Measurements from ENCODE around the gene KRT77. TPM values are rescaled to one million over a fixed set of nuclear protein-coding genes. Genes with fewer than 3 reads are reported as not detected.
"Not testable (repeated sequence)": the region's sequence is repeated elsewhere in the genome, so short reads cannot be mapped to it uniquely, and the experiment has no call there.

The KRT77 gene
- polyA plus RNA-seq, 2 donors, result 0.06 TPM; not detected in 1

- H3K4me3 ChIP-seq (ENCODE audit: low read depth in 1 of 2, low read length in 2 of 2), result peak overlapping the region in 1 of 2 donors; percentile 24
- H3K9me3 ChIP-seq (ENCODE audit: control insufficient read depth in 2 of 2, insufficient read depth in 1 of 2, low read depth in 1 of 2, low read length in 1 of 2), result peaks cover 0 to 4% of the 10 kb centered on the region in 2 donors
- H3K27me3 ChIP-seq (ENCODE audit: control insufficient read depth in 1 of 2, insufficient read depth in 2 of 2, low read length in 2 of 2), result peaks cover 0 to 6% of the 10 kb centered on the region in 2 donors
- no peaks in the 10 kb centered on the region for H3K36me3 ChIP-seq (ENCODE audit: control insufficient read depth in 2 of 2, insufficient read depth in 2 of 2, low read length in 1 of 2)
- no peak overlapping the region for H3K27ac ChIP-seq (ENCODE audit: low read depth in 2 of 2, low read length in 1 of 2)
- peaks cover 4% of the 10 kb centered on the region in 2 donors for H3K4me1 ChIP-seq (ENCODE audit: control insufficient read depth in 2 of 2, insufficient read depth in 2 of 2, low read length in 1 of 2)
- 6 to 7% methylated on average over 62 to 72 of the region's 72 CpGs for WGBS, 2 donors
Measured at GRCh38 chr12:52713960-52714886, 10.9 kb upstream of the KRT77 start.

DNA sequence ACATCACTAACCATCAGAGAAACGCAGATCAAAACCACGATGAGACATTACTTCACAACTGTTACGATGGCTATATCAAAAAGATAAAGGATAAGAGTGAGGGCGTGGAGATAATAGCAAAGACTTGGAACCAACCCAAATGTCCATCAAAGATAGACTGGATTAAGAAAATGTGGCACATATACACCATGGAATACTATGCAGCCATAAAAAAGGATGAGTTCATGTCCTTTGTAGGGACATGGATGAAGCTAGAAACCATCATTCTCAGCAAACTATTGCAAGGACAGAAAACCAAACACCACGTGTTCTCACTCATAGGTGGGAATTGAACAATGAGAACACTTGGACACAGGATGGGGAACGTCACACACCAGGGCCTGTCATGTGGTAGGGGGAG is 8.8 kb upstream of the KRT77 start:
- not testable (repeated sequence) for H3K27me3 ChIP-seq (ENCODE audit: control insufficient read depth in 1 of 2, insufficient read depth in 2 of 2, low read length in 2 of 2); H3K4me1 ChIP-seq (ENCODE audit: control insufficient read depth in 2 of 2, insufficient read depth in 2 of 2, low read length in 1 of 2)

GRCh38 chr12:52710730-52711129 is 7.4 kb upstream of the KRT77 start:
- H3K36me3 ChIP-seq (ENCODE audit: control insufficient read depth in 2 of 2, insufficient read depth in 2 of 2, low read length in 1 of 2), result no peaks in the 10 kb centered on the region
- H3K4me3 ChIP-seq (ENCODE audit: low read depth in 1 of 2, low read length in 2 of 2), result no peak overlapping the region
- WGBS, 2 donors, result 95 to 96% methylated on average over 1 of the region's 1 CpG
- H3K4me1 ChIP-seq (ENCODE audit: control insufficient read depth in 2 of 2, insufficient read depth in 2 of 2, low read length in 1 of 2), result peaks cover 4% of the 10 kb centered on the region in 2 donors
- peaks cover 0 to 6% of the 10 kb centered on the region in 2 donors for H3K27me3 ChIP-seq (ENCODE audit: control insufficient read depth in 1 of 2, insufficient read depth in 2 of 2, low read length in 2 of 2)
- no peak overlapping the region for H3K27ac ChIP-seq (ENCODE audit: low read depth in 2 of 2, low read length in 1 of 2)
- peaks cover 0 to 4% of the 10 kb centered on the region in 2 donors for H3K9me3 ChIP-seq (ENCODE audit: control insufficient read depth in 2 of 2, insufficient read depth in 1 of 2, low read depth in 1 of 2, low read length in 1 of 2)

More for the DNA sequence above, 8.8 kb upstream of the KRT77 start:
- 75 to 89% methylated on average over 6 of the region's 6 CpGs for WGBS, 2 donors
- not testable (repeated sequence) for H3K27ac ChIP-seq (ENCODE audit: low read depth in 2 of 2, low read length in 1 of 2); H3K36me3 ChIP-seq (ENCODE audit: control insufficient read depth in 2 of 2, insufficient read depth in 2 of 2, low read length in 1 of 2); H3K4me3 ChIP-seq (ENCODE audit: low read depth in 1 of 2, low read length in 2 of 2); H3K9me3 ChIP-seq (ENCODE audit: control insufficient read depth in 2 of 2, insufficient read depth in 1 of 2, low read depth in 1 of 2, low read length in 1 of 2)

GRCh38 chr12:52708010-52708409 is 4.7 kb upstream of the KRT77 start:
- H3K4me1 ChIP-seq (ENCODE audit: control insufficient read depth in 2 of 2, insufficient read depth in 2 of 2, low read length in 1 of 2), result no peaks in the 10 kb centered on the region
- H3K9me3 ChIP-seq (ENCODE audit: control insufficient read depth in 2 of 2, insufficient read depth in 1 of 2, low read depth in 1 of 2, low read length in 1 of 2), result no peaks in the 10 kb centered on the region
- H3K4me3 ChIP-seq (ENCODE audit: low read depth in 1 of 2, low read length in 2 of 2), result no peak overlapping the region
- H3K27ac ChIP-seq (ENCODE audit: low read depth in 2 of 2, low read length in 1 of 2), result no peak overlapping the region
- 46 to 61% methylated on average over 4 of the region's 4 CpGs for WGBS, 2 donors
- no peaks in the 10 kb centered on the region for H3K36me3 ChIP-seq (ENCODE audit: control insufficient read depth in 2 of 2, insufficient read depth in 2 of 2, low read length in 1 of 2)
- H3K27me3 ChIP-seq (ENCODE audit: control insufficient read depth in 1 of 2, insufficient read depth in 2 of 2, low read length in 2 of 2), result no peaks in the 10 kb centered on the region

- Histone ChIP-seq H3K9me3 (ENCODE audit: control insufficient read depth in 2 of 2, insufficient read depth in 1 of 2, low read depth in 1 of 2, low read length in 1 of 2) (no peaks in the 10 kb centered on the region), H3K4me3 (ENCODE audit: low read depth in 1 of 2, low read length in 2 of 2) (no peak overlapping the region), H3K27ac (ENCODE audit: low read depth in 2 of 2, low read length in 1 of 2) (no peak overlapping the region), H3K27me3 (ENCODE audit: control insufficient read depth in 1 of 2, insufficient read depth in 2 of 2, low read length in 2 of 2) (no peaks in the 10 kb centered on the region), H3K36me3 (ENCODE audit: control insufficient read depth in 2 of 2, insufficient read depth in 2 of 2, low read length in 1 of 2) (no peaks in the 10 kb centered on the region), H3K4me1 (ENCODE audit: control insufficient read depth in 2 of 2, insufficient read depth in 2 of 2, low read length in 1 of 2) (no peaks in the 10 kb centered on the region)
- 68 to 72% methylated on average over 7 of the region's 7 CpGs for WGBS, 2 donors
Measured at GRCh38 chr12:52704464-52704863, 1.1 kb upstream of the KRT77 start.

DNA sequence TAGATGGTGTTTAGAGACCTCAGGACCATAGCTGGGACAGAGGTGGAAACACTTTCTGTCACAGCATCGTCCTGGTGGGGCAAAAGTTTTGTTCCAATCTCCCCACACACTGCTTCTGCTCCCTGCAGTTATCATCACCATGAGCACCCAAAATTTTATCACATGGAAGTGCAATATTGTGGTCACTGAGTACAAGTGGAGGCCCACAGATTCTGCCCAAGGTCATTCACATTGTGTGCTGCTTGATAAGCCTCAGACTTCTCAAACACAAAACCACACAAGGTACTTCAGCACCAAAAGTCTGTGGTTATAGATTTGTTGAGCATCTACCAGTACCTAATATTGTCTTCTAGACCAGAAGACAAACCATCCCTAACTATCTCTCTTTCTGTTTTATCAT is 554 bp upstream of the KRT77 start:
- Histone ChIP-seq H3K9me3 (ENCODE audit: control insufficient read depth in 2 of 2, insufficient read depth in 1 of 2, low read depth in 1 of 2, low read length in 1 of 2) (no peaks in the 10 kb centered on the region), H3K36me3 (ENCODE audit: control insufficient read depth in 2 of 2, insufficient read depth in 2 of 2, low read length in 1 of 2) (no peaks in the 10 kb centered on the region), H3K4me1 (ENCODE audit: control insufficient read depth in 2 of 2, insufficient read depth in 2 of 2, low read length in 1 of 2) (no peaks in the 10 kb centered on the region), H3K27ac (ENCODE audit: low read depth in 2 of 2, low read length in 1 of 2) (no peak overlapping the region), H3K4me3 (ENCODE audit: low read depth in 1 of 2, low read length in 2 of 2) (no peak overlapping the region), H3K27me3 (ENCODE audit: control insufficient read depth in 1 of 2, insufficient read depth in 2 of 2, low read length in 2 of 2) (no peaks in the 10 kb centered on the region)
- 60 to 70% methylated on average over 1 of the region's 1 CpG for WGBS, 2 donors

- H3K36me3 ChIP-seq (ENCODE audit: control insufficient read depth in 2 of 2, insufficient read depth in 2 of 2, low read length in 1 of 2), result no peaks in the 10 kb centered on the region
- no peaks in the 10 kb centered on the region for H3K9me3 ChIP-seq (ENCODE audit: control insufficient read depth in 2 of 2, insufficient read depth in 1 of 2, low read depth in 1 of 2, low read length in 1 of 2)
- 78 to 85% methylated on average over 2 of the region's 2 CpGs for WGBS, 2 donors
- no peaks in the 10 kb centered on the region for H3K27me3 ChIP-seq (ENCODE audit: control insufficient read depth in 1 of 2, insufficient read depth in 2 of 2, low read length in 2 of 2)
- no peaks in the 10 kb centered on the region for H3K4me1 ChIP-seq (ENCODE audit: control insufficient read depth in 2 of 2, insufficient read depth in 2 of 2, low read length in 1 of 2)
- no peak overlapping the region for H3K4me3 ChIP-seq (ENCODE audit: low read depth in 1 of 2, low read length in 2 of 2)
- no peak overlapping the region for H3K27ac ChIP-seq (ENCODE audit: low read depth in 2 of 2, low read length in 1 of 2)
Measured at GRCh38 chr12:52702338-52702737, 986 bp downstream of the KRT77 start.

DNA sequence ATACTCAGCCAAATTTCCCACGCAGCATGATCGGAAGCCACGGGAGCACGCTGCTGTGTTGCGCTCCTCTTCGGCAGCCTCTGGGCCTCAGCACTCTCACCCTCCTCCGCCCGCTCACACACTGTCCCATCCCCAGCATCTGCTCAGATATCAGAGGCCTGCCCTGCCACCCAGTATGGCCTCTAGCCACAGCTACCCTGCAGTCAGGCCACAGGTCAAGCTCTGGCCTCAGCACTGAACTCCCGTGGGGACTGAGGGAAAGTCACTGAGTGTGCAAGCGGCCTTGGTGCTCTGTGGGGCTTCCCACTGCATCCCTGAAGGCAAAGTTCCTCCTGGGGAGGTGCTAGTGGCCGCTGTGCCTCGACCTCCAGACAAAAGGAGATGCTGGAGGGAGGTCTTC is 2.0 kb downstream of the KRT77 start:
- no peaks in the 10 kb centered on the region for H3K36me3 ChIP-seq (ENCODE audit: control insufficient read depth in 2 of 2, insufficient read depth in 2 of 2, low read length in 1 of 2)
- H3K27ac ChIP-seq (ENCODE audit: low read depth in 2 of 2, low read length in 1 of 2), result no peak overlapping the region
- H3K27me3 ChIP-seq (ENCODE audit: control insufficient read depth in 1 of 2, insufficient read depth in 2 of 2, low read length in 2 of 2), result no peaks in the 10 kb centered on the region
- H3K9me3 ChIP-seq (ENCODE audit: control insufficient read depth in 2 of 2, insufficient read depth in 1 of 2, low read depth in 1 of 2, low read length in 1 of 2), result no peaks in the 10 kb centered on the region
- 84 to 87% methylated on average over 12 of the region's 12 CpGs for WGBS, 2 donors
- no peaks in the 10 kb centered on the region for H3K4me1 ChIP-seq (ENCODE audit: control insufficient read depth in 2 of 2, insufficient read depth in 2 of 2, low read length in 1 of 2)
- no peak overlapping the region for H3K4me3 ChIP-seq (ENCODE audit: low read depth in 1 of 2, low read length in 2 of 2)

DNA sequence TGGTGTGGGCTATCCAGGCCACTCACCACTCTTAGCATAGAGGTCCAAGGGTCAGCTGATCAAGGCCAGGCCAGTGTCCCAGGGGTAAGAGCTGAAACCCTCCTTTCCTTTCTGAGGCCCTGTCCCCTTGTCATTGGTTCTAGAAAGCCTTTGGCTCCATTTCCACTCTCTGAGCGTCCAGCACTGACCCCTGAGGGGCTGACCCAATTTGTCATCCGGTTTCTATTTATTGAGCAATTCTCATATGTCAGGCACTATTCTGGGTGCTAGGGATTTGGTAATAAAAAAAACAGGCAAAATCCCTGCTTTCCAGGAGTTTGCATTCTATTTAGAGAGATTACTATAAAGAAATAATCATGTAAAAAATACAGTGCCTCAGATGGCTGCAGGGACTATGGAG is 3.4 kb downstream of the KRT77 start:
- no peaks in the 10 kb centered on the region for H3K27me3 ChIP-seq (ENCODE audit: control insufficient read depth in 1 of 2, insufficient read depth in 2 of 2, low read length in 2 of 2)
- no peaks in the 10 kb centered on the region for H3K4me1 ChIP-seq (ENCODE audit: control insufficient read depth in 2 of 2, insufficient read depth in 2 of 2, low read length in 1 of 2)
- H3K36me3 ChIP-seq (ENCODE audit: control insufficient read depth in 2 of 2, insufficient read depth in 2 of 2, low read length in 1 of 2), result no peaks in the 10 kb centered on the region
- no peak overlapping the region for H3K27ac ChIP-seq (ENCODE audit: low read depth in 2 of 2, low read length in 1 of 2)
- no peaks in the 10 kb centered on the region for H3K9me3 ChIP-seq (ENCODE audit: control insufficient read depth in 2 of 2, insufficient read depth in 1 of 2, low read depth in 1 of 2, low read length in 1 of 2)
- H3K4me3 ChIP-seq (ENCODE audit: low read depth in 1 of 2, low read length in 2 of 2), result no peak overlapping the region
- WGBS, 2 donors, result 67 to 75% methylated on average over 2 of the region's 2 CpGs

DNA sequence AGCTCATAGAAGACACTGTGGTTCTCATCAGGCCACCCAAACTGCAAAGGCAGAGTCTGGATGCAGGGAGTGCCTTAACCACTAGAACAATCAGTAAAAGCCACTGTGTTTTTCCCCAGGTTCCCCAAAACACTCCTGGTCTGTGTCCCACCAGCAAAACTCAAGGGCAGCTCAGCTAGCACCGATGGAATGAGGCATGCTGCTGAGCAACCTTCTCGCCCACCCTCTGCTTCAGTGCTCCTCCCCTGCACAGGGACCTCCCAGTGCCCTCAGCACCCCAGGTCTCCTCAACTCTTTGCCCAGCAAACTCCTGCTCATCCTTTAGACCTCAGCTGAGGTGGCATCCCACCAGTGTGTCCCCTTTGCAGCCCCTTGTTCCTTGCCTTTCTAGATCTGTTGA is 4.0 kb downstream of the KRT77 start:
- Histone ChIP-seq H3K9me3 (ENCODE audit: control insufficient read depth in 2 of 2, insufficient read depth in 1 of 2, low read depth in 1 of 2, low read length in 1 of 2) (no peaks in the 10 kb centered on the region), H3K27me3 (ENCODE audit: control insufficient read depth in 1 of 2, insufficient read depth in 2 of 2, low read length in 2 of 2) (no peaks in the 10 kb centered on the region)

More for the DNA sequence above, 4.0 kb downstream of the KRT77 start:
- H3K4me1 ChIP-seq (ENCODE audit: control insufficient read depth in 2 of 2, insufficient read depth in 2 of 2, low read length in 1 of 2), result no peaks in the 10 kb centered on the region
- H3K27ac ChIP-seq (ENCODE audit: low read depth in 2 of 2, low read length in 1 of 2), result no peak overlapping the region
- WGBS, 2 donors, result 81 to 86% methylated on average over 2 of the region's 2 CpGs
- no peak overlapping the region for H3K4me3 ChIP-seq (ENCODE audit: low read depth in 1 of 2, low read length in 2 of 2)
- no peaks in the 10 kb centered on the region for H3K36me3 ChIP-seq (ENCODE audit: control insufficient read depth in 2 of 2, insufficient read depth in 2 of 2, low read length in 1 of 2)
